HepG2 (cell line): ENCODE data around the gene CFL1. TPM values are rescaled to one million over a fixed set of nuclear protein-coding genes. Genes with fewer than 3 reads are reported as not detected.

Experiments used
- ARHGAP35 ChIP-seq: sonication (generic); formaldehyde crosslinking; IDR thresholded peaks from 2 replicates; pipeline ENCODE4 v1.9.0; 2022; ENCODE audit warnings: mild to moderate bottlenecking, inconsistent platforms, moderate library complexity, missing genetic modification reagents, borderline replicate concordance
- ATAD3A ChIP-seq: sonication (generic); formaldehyde crosslinking; IDR thresholded peaks from 2 replicates; pipeline ENCODE4 v1.4.0; 2020; ENCODE audit warnings: missing genetic modification reagents
- CCAR2 ChIP-seq: fragments of 200-400 bp; formaldehyde crosslinking; optimal IDR thresholded peaks from 2 replicates; pipeline ENCODE3; 2018; ENCODE audit warnings: low read depth, mild to moderate bottlenecking, low read length, moderate library complexity
- CHD4 ChIP-seq: fragments of 200-600 bp; sonication (generic); IDR thresholded peaks from 2 replicates; pipeline ENCODE4 v1.7.0; 2017; ENCODE audit warnings: mild to moderate bottlenecking, low read length, borderline replicate concordance
- FOXA3 ChIP-seq: IDR thresholded peaks from 2 replicates; pipeline ENCODE4 v1.6.1; 2016; ENCODE audit warnings: missing genetic modification reagents, missing compliant biosample characterization
- HHEX ChIP-seq: IDR thresholded peaks from 2 replicates; pipeline ENCODE4 v1.6.1; 2016; ENCODE audit warnings: control low read depth
- IRF1 ChIP-seq: sonication (generic); formaldehyde crosslinking; IDR thresholded peaks from 2 replicates; pipeline ENCODE4 v1.4.0; 2020; ENCODE audit warnings: low read depth, mild to moderate bottlenecking, missing genetic modification reagents
- KLF15 ChIP-seq: sonication (generic); formaldehyde crosslinking; IDR thresholded peaks from 2 replicates; pipeline ENCODE4 v1.8.1; 2023; ENCODE audit warnings: borderline replicate concordance, mild to moderate bottlenecking, inconsistent platforms, missing genetic modification reagents, mixed read lengths
- ZFAT ChIP-seq: sonication (generic); formaldehyde crosslinking; conservative IDR thresholded peaks from 2 replicates; pipeline ENCODE4 v1.8.1; 2023; ENCODE audit warnings: missing genetic modification reagents, inconsistent platforms
- ZNF207 ChIP-seq: fragments of 450-650 bp; IDR thresholded peaks from 2 replicates; pipeline ENCODE4 v1.6.1; 2016; ENCODE audit warnings: antibody characterized with exemption, borderline replicate concordance
- ZNF580 ChIP-seq: IDR thresholded peaks from 2 replicates; pipeline ENCODE4 v1.6.1; 2016; ENCODE audit warnings: low read depth, borderline replicate concordance
- ZNF883 ChIP-seq: sonication (generic); formaldehyde crosslinking; IDR thresholded peaks from 2 replicates; pipeline ENCODE4 v1.5.1; 2020; ENCODE audit warnings: mild to moderate bottlenecking, missing genetic modification reagents; ENCODE audit errors: not compliant biosample characterization
- polyA plus RNA-seq, 8 experiments: library from polyadenylated mRNA; depleted of rRNA in 3 of 8; stranded (reverse) in 7 of 8; unstranded in 1 of 8; fragments of >200 nt; fragmentation: Illumina TruSeq in 4 of 8; extraction: Trizol in 4 of 8; gene quantifications; 2 replicates each; pipeline versions ENCODE4 v1.2.1 to v1.2.3, GENCODE V29; 2011 to 2016; ENCODE audit warnings: low read depth in 4 of 8, missing spikeins in 1 of 8, mixed read lengths in 1 of 8; ENCODE audit not compliant: insufficient read depth in 1 of 8
- total RNA-seq, 5 experiments: library from RNA; depleted of rRNA; stranded (reverse); fragments of >200 nt; fragmentation: Illumina TruSeq; extraction: Trizol; gene quantifications; 2 replicates each; pipeline ENCODE4 v1.2.3, GENCODE V29; 2016; ENCODE audit warnings: low read depth in 1 of 5
- TF ChIP-seq, protein P1 (sequence below): sonication (generic); formaldehyde crosslinking; IDR thresholded peaks from 2 replicates; pipeline ENCODE4; 2020; ENCODE audit warnings: missing genetic modification reagents, mild to moderate bottlenecking, borderline replicate concordance
- TF ChIP-seq, protein P2 (sequence below): sonication (generic); formaldehyde crosslinking; IDR thresholded peaks from 2 replicates; pipeline ENCODE4 v1.4.0; 2020; ENCODE audit warnings: missing genetic modification reagents, borderline replicate concordance

Gene CFL1
- total and polyA plus RNA-seq, 2 of the 13 experiments (the other 11 are each of a cell fraction or from before 2014, with no cell fraction given): 379 to 383 TPM

DNA sequence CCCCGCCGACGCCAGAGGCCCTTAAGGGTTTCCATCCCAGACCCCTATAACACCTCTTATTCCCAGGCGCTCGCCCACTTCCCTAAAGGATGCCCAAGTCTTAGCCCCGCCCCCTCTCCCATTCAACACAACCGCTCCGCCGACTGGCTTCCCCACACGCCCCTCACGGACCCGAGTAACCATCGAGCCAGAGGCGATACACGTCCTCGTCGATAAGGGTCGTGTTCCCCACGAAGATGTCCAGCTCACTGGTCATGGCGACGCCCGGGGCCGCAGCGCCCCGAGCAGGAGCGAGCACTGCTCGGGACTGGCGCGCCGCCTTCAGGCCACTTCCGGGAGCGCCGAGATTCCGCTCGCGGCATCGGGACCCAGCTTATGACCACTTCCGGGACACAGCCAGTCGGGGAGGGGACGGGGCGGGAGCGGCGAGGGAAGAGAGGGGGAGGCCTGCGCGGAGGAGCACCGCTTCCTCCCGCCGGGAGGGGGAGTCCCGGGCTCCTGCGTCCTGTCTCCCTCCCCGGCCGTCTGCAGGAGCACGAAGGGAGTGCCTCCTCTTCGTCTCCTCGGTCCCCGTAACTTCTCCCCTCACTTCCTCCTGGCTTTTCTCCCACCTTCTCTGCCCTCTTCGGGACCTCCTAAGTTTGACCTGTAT, 30.3 kb upstream of the CFL1 start, which contains the start of gene FIBP (continued):
- TF ChIP-seq, protein P1, sequence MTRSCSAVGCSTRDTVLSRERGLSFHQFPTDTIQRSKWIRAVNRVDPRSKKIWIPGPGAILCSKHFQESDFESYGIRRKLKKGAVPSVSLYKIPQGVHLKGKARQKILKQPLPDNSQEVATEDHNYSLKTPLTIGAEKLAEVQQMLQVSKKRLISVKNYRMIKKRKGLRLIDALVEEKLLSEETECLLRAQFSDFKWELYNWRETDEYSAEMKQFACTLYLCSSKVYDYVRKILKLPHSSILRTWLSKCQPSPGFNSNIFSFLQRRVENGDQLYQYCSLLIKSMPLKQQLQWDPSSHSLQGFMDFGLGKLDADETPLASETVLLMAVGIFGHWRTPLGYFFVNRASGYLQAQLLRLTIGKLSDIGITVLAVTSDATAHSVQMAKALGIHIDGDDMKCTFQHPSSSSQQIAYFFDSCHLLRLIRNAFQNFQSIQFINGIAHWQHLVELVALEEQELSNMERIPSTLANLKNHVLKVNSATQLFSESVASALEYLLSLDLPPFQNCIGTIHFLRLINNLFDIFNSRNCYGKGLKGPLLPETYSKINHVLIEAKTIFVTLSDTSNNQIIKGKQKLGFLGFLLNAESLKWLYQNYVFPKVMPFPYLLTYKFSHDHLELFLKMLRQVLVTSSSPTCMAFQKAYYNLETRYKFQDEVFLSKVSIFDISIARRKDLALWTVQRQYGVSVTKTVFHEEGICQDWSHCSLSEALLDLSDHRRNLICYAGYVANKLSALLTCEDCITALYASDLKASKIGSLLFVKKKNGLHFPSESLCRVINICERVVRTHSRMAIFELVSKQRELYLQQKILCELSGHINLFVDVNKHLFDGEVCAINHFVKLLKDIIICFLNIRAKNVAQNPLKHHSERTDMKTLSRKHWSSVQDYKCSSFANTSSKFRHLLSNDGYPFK: peak; percentile 82; the same call in 1 of the 2 replicates
- TF ChIP-seq IRF1: no peak
- TF ChIP-seq ARHGAP35 (CRISPR knock-in tag): no peak; the same call in 1 of the 2 replicates
- TF ChIP-seq ZNF883: peak; percentile 40
- TF ChIP-seq ATAD3A: no peak
- no peak for TF ChIP-seq HHEX (CRISPR knock-in tag)
- TF ChIP-seq CCAR2: no peak
- TF ChIP-seq CHD4: no peak
- no peak for TF ChIP-seq ZNF207
- peak; percentile 46 for TF ChIP-seq FOXA3 (CRISPR knock-in tag)
- TF ChIP-seq KLF15: no peak; the same call in 1 of the 2 replicates
- TF ChIP-seq, protein P2, sequence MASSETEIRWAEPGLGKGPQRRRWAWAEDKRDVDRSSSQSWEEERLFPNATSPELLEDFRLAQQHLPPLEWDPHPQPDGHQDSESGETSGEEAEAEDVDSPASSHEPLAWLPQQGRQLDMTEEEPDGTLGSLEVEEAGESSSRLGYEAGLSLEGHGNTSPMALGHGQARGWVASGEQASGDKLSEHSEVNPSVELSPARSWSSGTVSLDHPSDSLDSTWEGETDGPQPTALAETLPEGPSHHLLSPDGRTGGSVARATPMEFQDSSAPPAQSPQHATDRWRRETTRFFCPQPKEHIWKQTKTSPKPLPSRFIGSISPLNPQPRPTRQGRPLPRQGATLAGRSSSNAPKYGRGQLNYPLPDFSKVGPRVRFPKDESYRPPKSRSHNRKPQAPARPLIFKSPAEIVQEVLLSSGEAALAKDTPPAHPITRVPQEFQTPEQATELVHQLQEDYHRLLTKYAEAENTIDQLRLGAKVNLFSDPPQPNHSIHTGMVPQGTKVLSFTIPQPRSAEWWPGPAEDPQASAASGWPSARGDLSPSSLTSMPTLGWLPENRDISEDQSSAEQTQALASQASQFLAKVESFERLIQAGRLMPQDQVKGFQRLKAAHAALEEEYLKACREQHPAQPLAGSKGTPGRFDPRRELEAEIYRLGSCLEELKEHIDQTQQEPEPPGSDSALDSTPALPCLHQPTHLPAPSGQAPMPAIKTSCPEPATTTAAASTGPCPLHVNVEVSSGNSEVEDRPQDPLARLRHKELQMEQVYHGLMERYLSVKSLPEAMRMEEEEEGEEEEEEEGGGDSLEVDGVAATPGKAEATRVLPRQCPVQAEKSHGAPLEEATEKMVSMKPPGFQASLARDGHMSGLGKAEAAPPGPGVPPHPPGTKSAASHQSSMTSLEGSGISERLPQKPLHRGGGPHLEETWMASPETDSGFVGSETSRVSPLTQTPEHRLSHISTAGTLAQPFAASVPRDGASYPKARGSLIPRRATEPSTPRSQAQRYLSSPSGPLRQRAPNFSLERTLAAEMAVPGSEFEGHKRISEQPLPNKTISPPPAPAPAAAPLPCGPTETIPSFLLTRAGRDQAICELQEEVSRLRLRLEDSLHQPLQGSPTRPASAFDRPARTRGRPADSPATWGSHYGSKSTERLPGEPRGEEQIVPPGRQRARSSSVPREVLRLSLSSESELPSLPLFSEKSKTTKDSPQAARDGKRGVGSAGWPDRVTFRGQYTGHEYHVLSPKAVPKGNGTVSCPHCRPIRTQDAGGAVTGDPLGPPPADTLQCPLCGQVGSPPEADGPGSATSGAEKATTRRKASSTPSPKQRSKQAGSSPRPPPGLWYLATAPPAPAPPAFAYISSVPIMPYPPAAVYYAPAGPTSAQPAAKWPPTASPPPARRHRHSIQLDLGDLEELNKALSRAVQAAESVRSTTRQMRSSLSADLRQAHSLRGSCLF (CRISPR knock-in tag): no peak
- TF ChIP-seq ZFAT (CRISPR knock-in tag): no peak
- peak; percentile 15; the same call in 1 of the 2 replicates for TF ChIP-seq ZNF580
